Measurements from ENCODE around the gene DDRGK1.

GRCh38 chr20:3233991-3234498, 29.6 kb upstream of the DDRGK1 start:
- TF ChIP-seq CTCF (IDR thresholded peaks at IDR 0.05), result no peak
- TF ChIP-seq POLR2AphosphoS5 (IDR thresholded peaks at IDR 0.05), result no peak
- TF ChIP-seq EP300 (IDR thresholded peaks at IDR 0.05), result no peak
- TF ChIP-seq POLR2A (IDR thresholded peaks at IDR 0.05), result no peak
